GM21529 (cell line): ENCODE measurements around the gene INSR.
"Not testable (repeated sequence)": the region's sequence is repeated elsewhere in the genome, so short reads cannot be mapped to it uniquely, and the experiment has no call there.

Source experiments
- ATAC-seq: cut with Tn5 transposase; IDR thresholded peaks from one replicate; pipeline ENCODE4 v1.9.1; 2021; ENCODE audit not compliant: unreplicated experiment

INSR gene

DNA sequence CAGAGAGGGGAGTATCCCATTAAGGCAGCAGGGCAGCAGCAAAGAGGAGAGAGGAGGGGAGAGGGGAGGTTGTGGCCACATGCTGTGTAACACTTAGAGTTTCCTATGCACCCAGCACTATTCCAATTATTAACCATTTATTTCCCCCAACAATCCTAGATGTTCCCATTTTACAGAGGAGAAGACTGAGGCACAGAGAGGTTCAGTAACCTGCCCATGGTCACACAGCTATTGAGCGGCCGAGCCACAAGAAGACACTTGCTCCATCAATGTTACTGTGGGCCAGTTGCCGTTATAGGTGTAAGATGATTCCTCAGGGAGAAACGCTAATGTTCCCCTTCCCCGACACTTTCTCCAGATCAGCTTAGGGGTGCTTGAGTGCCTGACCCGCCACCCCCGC, 69.2 kb downstream of the INSR start:
- ATAC-seq = no peak

DNA sequence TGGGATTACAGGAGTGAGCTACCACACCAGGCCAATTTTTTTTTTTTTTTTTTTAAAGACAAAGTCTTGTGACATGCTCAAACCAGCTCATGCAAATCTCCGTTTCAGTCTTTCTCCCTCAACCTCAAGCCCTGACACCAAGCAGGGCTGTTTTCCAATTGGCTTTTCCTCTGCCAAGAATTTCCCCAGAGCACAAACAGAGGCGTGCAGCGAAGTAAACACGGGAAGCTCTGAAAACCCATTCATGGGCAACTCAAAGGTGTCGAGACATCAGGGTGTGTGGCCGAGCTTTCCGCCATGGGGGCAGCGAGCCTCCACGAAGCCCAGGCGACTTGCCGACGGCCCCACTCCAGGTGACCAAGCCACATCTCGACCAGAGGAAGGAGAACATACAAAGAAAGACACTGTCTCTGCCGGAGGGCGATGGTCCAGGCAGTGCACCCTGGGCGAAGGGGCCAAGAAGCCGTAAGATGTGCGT, 70.0 kb downstream of the INSR start:
- no peak for ATAC-seq

- no peak for ATAC-seq
Observed at GRCh38 chr19:7223429-7223828, 70.8 kb downstream of the INSR start.

GRCh38 chr19:7219056-7219455, 75.2 kb downstream of the INSR start:
- no peak for ATAC-seq

DNA sequence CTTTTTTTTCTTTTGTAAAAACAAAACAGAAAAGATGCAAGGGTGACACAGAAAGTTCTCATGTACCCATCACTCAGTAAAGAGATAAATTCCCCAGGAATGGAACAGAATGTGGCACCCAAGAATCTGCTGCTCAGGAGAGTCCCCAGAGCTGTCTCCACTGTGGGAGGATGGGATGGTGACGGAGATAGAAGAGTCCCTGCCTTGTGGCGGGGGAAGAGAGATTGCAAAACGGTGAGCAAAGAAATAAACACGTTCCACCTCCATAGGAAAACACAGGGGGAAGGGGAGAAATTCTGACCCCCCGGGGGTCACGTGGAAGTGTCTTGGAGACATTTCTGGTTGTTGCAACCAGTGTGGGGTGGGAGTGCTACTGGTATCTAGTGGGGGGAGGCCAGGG, 76.4 kb downstream of the INSR start:
- ATAC-seq = no peak

DNA sequence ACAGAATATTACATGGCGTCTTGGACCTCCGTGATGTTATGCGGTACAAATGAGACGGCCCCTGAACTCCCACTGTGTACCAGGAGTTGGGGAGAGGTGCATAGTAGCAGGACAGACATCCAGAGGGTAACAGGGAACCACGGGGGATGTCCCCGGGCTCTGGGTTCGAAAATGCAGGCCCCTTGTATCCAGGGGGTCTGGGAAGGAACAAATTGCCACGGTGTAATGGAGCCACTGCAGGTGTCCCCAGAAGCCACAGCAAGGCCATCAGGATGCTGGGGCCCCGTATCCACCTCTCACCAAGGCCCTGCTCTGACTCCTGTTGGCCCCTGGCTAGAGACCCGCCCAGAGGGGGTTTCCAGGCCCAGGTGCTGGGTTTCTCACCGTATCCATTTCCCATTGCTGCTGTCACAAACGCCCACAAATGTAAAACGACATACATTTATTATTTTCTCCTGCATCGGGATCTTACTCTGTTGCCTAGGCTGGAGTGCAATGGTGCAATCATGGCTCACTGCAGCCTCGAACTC, 77.8 kb downstream of the INSR start:
- no peak for ATAC-seq

DNA sequence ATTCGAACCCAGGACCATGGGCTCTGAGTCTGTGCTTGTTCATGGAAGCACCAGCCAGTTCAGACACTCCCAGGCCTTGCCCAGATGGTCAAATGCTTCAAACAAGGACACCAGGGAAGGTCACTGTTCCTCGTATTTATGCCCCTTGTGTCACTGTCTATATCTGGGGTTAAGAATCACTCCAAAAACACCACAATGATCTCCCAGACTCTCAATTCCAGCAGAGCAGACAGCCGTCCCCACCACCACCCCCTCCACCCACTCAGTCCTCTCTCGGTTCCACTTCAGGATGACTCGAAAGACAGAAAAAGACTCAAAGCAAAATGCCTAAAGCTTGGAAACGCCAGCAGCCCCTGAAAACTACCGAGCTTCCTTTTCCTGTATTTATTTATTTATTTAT, 79.0 kb downstream of the INSR start:
- no peak for ATAC-seq

GRCh38 chr19:7214324-7215089, 79.7 kb downstream of the INSR start:
- no peak for ATAC-seq

GRCh38 chr19:7213628-7214323, 80.4 kb downstream of the INSR start:
- no peak for ATAC-seq

- ATAC-seq = no peak
Observed at GRCh38 chr19:7211191-7211951, 82.8 kb downstream of the INSR start.

DNA sequence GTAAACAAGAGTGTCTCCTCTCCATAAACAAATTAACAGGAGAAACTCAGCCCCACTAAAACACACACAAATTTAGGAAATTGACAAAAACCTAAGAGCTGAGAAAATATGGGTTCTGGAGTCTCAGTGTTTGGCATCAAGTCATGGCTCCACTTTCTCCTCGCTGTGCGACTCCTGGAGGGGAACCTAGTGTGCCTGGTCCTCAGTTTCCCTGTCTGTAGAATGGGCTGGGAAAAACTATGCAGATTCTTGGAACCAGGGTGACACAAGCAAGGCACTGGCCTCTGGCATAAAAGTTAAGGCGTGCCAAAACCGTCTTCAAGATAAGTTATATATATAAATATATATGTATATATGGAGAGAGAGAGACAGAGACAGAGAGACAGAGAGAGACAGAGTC, 83.9 kb downstream of the INSR start:
- no peak for ATAC-seq

- not testable (repeated sequence) for ATAC-seq
Observed at GRCh38 chr19:7209597-7210325, 84.5 kb downstream of the INSR start.

GRCh38 chr19:7209036-7209435, 85.2 kb downstream of the INSR start:
- ATAC-seq = not testable (repeated sequence)

GRCh38 chr19:7203332-7203731, 90.9 kb downstream of the INSR start:
- no peak for ATAC-seq

DNA sequence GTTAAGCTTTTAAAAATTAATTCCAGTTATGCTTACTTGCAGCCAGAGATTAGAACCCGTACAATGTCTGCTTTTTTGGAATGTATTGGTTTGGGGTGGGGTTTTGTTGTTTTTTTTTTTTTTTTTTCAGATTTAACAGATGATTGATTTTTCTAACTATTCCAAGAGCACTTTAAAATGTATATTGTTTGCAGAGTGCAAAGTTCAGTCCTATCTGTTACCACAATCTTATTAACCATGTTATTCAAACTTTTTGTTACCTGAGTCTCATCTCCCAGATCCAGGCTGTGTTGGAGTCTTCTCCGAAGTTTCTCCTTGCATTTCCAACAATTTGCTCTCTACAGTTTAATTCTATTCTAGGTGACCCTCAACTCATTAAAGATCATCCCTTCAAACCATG, 91.3 kb downstream of the INSR start:
- no peak for ATAC-seq

GRCh38 chr19:7200736-7201135, 93.5 kb downstream of the INSR start:
- no peak for ATAC-seq

DNA sequence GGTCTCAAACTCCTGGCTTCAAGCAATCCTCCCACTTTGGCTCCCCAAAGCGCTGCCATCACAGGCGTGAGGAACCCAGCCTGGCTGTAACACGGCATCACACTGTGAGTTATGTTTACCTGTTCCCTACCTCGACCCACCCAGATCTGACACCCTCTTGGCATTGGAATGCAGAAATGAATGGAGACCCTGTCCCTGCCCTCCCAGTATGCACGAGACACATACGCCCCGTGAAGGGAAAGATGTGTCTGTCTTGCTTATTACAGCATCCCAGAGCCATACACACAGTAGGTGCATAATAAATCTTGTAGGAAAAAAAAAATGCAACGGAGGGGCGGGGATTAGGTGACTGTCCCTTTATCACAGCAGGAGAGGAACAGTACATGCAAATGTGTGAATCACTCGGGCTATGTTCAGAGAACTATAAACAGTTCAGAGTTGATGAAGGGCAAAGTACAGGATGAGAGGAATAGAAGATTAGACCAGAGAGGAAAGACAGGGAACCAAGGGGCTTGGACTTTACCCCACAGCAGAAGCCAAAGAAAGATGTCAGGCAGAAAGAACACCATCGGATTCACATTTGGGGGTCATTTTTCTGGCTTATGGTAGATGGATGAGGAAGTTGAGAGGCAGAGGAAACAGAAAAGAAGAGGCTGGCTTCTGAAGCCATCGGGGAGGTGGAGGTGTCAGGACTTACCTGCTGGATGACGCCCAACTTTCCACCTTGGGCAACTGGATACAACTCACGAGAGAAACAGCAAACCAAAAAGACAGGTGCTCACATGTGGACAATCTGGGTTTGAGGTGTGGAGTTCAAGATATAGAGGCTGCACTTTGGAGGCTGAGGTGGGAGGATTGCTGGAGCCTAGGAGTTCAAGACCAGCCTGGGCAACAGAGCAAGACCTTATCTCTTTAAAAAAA, 94.3 kb downstream of the INSR start:
- ATAC-seq = no peak

- ATAC-seq = peak; percentile 82
Observed at GRCh38 chr19:7197760-7198696, 96.2 kb downstream of the INSR start.
